ENCODE measurements around the gene CIRBP.
"Not testable (repeated sequence)": the region's sequence is repeated elsewhere in the genome, so short reads cannot be mapped to it uniquely, and the experiment has no call there.

CIRBP gene

DNA sequence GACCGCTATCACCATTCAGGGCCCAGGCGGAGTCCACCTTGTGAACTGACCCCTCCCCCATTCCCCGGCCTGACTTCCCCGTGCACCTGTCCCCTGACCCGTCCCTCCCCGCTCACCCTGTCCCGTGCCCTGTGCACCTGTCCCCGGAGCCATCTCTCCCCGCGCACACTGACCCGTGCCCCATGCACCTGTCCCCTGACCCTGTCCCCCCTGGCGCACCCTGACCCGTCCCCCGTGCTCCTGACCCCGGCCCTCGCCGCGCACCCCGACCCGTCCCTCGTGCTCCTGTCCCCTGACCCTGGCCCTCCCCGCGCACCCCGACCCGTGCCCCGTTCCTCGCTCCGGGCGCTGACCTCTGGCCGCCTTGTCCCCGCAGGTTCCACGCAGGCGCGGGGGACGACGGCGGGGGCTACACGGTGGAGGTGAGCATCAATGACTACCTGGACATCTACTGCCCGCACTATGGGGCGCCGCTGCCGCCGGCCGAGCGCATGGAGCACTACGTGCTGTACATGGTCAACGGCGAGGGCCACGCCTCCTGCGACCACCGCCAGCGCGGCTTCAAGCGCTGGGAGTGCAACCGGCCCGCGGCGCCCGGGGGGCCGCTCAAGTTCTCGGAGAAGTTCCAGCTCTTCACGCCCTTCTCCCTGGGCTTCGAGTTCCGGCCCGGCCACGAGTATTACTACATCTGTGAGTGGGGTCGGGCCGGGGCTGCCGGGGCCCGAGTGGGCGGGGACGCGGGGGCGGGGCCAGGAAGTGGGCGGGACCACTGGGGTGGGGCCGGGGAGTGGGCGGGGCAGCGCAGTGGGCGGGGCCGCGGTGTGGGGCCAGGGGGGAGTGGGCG lies 26.3 kb downstream of the CIRBP start:
- DNase-seq = no peak

DNA sequence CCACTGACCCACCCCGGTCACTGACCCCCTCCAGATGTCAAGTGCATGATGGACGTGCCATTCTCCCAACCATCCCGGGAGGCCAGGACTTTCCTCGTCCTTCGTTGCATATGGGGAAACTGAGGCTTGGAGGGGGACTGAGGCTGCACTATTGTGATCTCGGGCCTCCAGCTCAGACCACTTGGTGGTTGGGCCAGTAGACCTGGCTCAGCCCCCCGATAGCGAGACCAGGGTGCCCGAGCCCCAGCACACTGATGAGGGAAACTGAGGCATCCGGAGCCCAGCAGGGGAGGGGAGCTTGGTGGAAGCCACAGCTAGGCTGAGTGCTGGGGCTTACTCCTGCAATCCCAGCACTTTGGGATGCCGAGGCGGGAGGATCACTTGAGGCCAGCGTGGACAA lies 26.9 kb downstream of the CIRBP start:
- no peak for DNase-seq

- DNase-seq = no peak
These were observed 27.6 kb downstream of the CIRBP start for GRCh38 chr19:1296575-1297271.

DNA sequence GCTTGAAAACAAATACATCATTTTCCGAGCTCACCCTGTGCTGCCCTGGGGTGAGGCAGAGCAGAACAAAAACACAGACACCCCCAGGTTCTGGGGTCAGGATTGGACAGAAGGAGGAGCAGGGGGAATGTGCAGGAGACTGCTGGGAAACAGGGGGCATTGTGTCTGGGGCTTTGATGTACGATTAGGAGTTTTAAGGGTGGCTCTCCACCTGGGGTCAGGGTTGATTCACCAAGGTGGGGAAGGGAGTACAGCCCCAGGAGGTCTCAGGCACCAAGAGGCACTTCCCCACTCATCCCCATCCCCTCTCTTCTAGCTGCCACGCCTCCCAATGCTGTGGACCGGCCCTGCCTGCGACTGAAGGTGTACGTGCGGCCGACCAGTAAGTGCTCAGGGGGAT lies 29.1 kb downstream of the CIRBP start:
- no peak for DNase-seq

DNA sequence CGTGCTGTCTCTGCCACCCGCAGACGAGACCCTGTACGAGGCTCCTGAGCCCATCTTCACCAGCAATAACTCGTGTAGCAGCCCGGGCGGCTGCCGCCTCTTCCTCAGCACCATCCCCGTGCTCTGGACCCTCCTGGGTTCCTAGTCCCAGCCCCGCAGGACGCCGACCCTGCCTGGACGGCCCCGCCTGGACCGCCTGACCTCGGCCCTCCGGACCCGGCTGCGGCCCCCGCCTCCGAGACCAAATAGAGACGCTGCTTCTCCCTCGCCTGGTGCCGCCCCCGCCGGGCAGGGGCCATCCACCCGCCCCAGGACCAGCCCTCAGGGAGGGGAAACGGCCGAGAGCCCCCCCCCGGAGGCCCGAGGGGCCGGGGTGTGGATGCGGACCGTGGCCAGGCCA lies 30.7 kb downstream of the CIRBP start:
- no peak for DNase-seq

GRCh38 chr19:1300744-1301490 lies 31.8 kb downstream of the CIRBP start:
- no peak for DNase-seq

GRCh38 chr19:1302533-1303239 lies 33.6 kb downstream of the CIRBP start:
- DNase-seq = no peak

- no peak for DNase-seq
These were observed 35.2 kb downstream of the CIRBP start for GRCh38 chr19:1304197-1304924.

- not testable (repeated sequence) for DNase-seq
These were observed 36.2 kb downstream of the CIRBP start for GRCh38 chr19:1305354-1305753.

- DNase-seq = no peak
These were observed 38.2 kb downstream of the CIRBP start for GRCh38 chr19:1307320-1307719.

DNA sequence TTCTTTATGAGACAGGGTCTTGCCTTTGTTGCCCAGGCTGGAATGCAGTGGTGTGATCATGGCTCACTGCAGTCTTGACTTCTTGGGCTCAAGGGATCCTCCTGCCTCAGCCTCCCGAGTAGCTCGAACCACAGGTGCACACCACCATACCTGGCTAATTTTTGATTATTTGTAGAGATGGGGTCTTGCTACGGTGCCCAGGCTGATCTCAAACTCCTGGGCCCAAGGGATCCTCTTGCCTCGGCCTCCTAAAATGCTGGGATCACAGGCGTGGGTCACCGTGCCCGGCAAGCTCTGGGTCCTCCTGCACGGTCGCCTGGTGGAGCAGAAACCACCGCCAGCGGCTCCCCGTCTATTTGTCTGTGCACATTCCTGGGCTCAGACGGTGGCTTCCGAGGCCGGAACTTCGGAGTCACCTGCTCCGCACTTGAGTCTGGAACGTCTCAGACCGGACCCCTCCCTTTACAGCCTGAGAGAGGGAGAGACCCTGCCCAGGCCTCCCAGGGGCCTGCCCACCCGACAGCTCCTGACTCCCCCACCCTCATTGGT lies 38.7 kb downstream of the CIRBP start:
- no peak for DNase-seq

DNA sequence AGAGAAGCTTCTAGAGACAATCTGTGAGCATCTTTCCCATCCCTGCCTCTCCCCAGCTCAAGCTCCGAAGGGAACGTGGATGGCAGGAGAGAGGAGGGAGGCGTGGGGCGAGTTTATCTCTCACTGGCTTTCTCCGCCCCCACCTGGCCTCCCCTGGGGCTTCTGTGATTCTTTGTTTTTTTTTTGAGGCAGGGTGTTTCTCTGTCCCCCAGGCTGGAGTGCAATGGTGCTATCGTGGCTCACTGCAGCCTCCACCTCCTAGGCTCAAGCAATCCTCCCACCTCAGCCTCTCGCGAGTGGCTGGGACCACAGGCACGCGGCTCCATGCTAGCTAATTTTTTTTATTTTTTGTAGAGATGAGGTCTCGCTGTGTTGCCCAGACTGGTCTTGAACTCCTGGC lies 39.6 kb downstream of the CIRBP start:
- no peak for DNase-seq

DNA sequence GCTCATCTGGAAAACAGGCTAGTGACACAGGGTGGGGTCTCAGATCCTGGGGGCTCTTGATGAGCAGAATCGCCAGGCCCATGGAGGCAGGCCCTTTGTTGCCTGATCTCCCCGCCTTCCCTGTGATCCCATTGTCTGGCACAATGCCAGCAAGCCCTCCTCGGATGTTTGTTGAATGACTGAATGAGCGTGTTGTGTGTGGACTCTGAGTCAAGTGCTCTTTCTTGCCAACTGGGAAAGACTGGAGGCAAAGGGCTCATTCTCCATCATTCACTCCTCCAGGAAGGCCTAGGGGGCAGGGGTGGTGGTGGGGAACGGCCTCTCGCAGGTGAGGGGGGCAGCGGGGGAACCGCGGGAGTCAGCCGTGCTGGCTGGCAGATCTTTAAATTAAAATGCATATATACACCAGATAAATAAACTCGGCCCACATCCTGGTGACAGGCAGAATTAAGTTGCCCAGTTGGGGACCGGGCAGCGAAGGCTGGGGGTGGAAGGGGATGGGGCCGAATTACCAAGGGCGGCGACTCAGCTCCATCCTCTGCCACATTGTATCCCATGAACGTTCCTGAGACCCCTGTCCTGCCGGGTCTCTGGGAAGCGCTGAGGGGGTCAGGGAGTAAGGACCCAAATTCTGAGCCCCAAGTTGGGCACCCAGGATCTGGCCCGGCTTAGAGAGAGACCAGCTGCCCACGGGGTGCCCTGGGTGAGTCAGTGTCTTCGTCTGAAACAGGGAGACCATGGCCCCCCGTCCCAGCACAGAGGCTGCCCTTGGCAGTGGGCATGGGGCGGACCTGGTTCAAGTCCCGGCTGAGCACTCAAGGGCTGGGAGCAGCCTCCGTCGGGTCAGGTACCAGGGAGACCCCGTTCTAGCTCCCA lies 41.1 kb downstream of the CIRBP start:
- no peak for DNase-seq

- DNase-seq = no peak
These were observed 41.7 kb downstream of the CIRBP start for GRCh38 chr19:1310853-1311180.

- no peak for DNase-seq
These were observed 42.5 kb downstream of the CIRBP start for GRCh38 chr19:1311543-1312091.

DNA sequence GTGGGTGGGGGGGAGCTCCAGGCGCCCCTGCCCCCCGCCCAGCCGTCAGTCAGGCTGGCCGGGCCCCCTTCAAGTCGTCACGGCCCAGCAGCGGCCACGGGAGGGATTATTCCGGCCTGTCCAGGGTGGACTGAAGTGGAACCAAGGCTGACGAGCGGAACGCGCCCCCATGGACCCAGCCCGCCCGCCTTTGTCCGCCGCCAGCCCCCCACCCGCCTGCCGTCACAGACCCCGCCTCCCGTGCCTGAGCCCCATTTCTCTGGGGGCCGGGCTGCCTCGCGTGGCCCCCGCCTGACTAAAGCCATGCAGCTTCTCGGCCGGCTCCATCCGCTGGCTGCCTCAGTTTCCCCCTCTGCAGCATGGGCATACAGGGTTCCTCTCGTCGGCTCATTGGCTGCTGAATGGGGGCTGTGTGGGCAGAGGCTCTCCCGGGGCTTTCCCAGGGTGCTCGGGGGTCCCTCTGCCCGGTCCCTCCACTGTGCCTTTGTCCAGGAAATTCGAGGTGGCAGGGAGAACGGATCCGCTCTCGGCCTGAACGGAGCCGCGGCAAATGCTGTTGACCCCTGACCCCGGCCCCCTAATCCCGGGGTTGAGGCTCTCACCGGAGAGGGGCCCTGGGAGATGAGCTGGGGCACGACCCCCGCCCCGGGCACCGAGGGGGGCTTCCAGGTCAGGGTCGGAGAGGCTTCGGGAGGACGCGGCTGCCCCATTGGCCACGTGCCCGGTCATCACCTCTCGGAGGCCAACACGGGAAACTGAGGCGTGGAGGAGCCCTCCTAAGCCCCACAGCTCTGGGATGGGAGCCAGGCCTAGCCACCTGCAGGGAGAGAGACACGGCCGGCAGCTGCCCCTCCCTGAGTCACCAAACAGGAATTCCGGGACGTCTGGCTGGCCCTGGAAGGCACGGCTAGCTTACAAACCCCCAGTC lies 43.9 kb downstream of the CIRBP start:
- DNase-seq = no peak

DNA sequence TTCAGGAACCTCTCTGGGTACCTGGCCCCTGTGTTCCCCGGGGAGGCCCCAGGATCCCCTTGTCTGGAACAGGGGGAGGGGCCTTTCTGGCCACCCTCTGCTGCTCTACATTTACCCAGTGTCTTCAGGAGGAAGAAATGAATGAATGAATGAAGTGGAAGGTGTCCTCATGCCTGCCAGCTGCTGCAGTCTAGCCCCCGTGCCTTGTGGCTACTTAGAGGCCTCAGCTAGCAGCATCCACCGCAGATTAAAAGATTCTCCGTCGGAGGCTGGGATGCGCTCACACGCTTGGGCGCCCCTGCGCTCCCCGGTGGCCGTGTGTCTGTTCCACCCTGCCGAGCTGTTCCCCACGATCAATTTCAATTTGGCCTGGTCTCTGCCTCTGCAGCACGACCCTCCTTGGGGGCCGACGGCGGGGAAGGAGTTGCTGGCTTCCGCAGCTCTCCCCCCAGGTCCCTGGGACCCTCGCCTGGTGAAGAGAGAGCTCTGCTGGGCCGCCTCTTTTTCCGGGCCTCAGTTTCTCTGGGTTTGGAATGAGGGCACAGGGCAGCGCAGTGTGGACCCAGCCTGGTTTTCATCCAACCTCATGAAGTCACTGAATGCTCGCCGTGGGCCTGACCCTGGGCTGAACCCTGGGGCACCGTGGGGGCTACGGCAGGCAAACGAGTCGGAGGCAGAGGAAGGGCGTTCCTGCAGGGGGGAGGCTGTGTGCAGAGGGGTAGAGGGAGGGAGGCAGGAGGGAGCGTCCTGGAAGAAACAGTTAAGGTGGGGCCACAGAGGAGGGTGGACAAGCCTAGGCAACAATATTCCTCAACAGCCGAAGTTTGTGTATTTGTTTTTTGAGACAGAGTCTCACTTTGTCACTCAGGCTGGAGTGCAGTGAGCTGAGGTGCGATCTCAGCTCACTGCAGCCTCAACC lies 44.8 kb downstream of the CIRBP start:
- no peak for DNase-seq

- peak; percentile 15 for DNase-seq
These were observed 46.5 kb downstream of the CIRBP start for GRCh38 chr19:1315470-1316166.
